NAMALWA (cell line): Measurements from ENCODE around the gene DCLK3.

ENCODE experiments used
- DNase-seq: peaks from one replicate; pipeline ENCODE4 v3.0.0-alpha.2; 2015; ENCODE audit warnings: low spot score

DCLK3 gene

DNA sequence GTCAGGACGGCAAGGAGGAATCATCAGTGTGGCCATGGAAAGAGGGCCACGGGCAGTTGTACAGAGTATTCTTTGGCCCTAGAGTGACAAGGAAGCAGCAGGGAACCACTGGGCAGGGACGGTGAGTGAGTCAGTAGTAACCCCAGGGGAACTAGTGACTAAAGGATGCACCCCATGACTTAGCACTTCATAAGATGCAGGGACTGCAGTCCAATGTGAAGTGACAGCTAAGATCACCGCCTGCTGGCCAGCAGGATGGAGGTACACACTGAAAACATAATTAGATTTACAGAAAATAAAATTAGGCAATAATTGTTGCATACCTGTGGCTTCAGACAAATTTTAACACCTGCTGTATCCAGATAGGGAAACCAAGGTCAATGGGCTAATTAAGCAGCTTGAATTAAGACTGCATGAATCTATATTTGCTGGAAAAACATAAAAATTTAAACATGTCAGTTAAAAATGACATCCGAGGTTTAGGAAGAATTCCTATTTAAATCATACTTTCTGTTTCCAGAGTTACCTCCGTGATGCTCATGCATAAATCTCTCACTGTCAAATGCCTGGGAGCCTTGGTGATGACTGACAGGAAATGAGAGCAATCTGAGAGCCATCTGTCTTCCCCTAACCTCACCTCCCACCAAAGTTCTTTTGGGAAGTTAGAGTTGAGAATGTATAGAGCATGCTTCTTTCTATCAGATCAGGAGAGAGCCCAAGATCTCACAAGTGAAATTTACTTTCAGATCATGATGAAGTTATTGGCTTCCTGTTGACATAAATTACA is 56.5 kb downstream of the DCLK3 start:
- peak; percentile 16 for DNase-seq

DNA sequence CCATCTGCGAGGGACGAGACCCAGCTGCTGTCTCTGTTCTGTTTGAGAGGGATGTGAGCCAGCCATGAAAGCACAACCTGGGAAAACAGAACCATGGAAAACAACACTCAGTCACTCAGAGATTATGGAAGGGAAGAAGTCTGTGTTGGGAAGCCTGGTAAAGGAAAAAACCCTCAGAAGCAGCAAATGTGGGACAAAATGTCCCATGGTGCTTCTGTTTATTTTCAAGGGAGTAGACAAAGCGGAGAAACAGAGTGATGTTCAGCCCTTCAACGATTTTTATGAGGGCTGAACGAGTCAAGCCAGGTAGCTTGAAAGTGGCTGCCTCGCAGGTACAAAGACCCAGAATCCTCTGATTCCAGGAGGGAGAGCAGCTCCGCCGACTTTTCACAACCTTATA is 59.3 kb downstream of the DCLK3 start:
- no peak for DNase-seq

DNA sequence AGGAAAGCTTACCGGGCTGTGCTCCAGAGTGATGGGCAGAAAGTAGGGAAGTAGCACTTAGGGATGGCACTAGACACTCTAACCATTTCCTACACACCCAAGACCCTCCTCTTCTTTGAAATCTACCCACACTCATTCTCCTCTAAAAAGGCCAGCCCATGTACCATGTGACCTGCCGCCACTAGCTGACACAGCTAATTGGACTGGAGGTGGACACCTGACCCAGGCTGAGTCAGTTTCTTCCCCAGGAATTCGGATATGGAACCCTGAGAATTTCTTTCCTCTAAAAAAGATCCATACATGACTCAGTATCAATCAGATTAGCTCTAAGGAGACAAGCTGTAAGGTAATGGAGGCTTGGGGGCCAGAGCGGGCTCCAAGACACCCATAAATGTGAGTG is 60.1 kb downstream of the DCLK3 start:
- DNase-seq = no peak

DNA sequence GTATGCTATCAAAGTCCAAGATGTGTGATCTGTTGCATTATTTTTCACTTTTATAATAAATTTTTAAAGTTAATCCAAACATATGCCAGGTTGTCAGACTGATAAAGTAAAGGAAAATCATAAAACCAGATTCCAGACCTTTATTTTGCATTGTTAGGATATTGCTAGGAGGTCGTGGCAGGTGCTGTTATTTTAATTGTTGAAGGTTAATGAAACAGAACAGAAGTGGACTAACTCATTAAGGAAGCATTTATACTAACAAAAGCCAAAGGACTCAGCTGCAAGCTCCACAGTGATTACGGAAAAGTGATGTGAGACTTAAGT is 63.1 kb downstream of the DCLK3 start:
- no peak for DNase-seq

DNA sequence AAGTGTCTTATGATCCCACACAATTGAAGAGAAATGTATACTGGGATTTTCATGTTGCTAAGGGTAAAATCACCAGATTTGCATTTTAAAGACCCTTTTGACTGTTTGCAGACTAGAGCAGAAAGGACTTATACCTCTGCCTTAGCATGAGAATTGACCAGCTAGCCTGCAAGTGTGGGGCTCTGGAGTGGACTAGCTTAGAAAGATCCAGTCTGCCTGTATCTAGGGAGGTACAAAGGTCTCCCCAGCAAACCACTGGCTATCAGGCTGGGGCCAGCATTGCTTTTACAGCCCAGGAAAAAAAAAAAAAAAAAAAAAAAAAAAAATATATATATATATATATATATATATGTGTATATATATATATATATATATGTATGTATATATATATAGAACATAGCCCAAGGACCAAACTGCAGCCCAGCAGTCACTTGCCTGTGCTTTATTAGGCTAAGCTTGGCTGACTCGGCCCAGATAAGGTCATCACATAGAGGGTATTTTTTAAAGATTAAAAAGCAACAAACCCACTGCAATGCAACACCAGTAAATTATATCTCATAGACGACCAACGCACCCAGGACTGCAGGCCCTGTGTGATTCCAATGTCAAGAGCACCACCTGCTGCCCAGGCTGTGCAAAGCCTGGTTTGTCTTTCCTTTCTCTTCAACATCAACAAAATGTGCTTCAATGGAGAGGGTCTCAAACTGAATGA is 63.7 kb downstream of the DCLK3 start:
- peak; percentile 79 for DNase-seq

DNA sequence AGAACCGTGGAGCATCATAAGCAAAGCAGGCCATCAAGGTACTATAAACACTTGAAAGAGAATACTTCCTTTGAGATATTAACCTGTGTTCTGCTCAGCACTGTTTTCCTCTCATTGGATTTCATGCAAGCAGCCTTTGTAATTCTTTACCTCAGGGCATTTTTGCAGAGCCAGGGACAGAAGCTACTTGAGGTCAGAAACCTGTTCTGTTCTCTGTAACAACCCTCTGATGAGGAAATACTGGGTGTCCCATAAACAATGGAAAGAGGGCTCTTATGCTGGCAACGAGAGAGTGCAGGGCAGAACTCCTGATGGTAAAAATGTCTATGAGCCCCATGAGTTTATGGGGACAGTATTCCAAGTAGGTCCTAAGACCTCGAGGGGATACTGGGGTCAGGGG is 66.0 kb downstream of the DCLK3 start:
- DNase-seq = no peak

DNA sequence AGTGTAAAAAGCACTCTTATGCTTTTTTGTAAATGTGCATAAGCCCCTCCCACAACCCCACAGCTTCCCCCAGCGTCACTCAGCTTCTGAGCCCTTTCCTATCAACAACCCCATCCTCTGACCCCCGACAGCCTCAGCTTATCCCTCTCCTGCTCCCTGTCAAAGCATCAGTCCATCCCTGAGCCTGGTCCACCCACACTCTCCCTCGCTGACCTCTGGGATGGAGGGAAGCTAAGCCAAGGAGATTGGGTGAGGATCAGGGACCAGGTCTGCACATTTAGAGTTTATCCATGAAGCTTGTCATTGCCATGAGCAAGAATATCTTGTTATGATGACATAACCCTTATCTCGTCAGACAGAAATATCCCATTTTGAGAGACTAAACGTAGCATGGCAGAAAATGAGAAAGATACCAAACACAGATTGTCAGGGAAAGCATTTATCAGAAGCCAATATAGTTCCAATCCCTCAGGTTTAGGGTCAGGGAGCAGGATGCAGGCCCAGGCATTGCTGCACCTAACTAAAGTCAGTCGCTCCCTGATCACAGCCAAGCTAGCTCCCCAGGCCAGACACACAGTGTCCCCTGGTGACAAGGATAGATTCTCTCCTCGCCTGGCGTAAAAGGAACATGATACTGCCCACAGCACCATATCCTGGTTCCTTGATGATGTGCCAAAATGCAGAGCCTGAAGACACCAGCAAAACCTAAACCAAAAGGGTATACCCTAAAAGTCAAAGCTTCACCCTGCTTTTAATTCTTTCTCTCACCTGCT is 66.9 kb downstream of the DCLK3 start:
- DNase-seq = no peak

DNA sequence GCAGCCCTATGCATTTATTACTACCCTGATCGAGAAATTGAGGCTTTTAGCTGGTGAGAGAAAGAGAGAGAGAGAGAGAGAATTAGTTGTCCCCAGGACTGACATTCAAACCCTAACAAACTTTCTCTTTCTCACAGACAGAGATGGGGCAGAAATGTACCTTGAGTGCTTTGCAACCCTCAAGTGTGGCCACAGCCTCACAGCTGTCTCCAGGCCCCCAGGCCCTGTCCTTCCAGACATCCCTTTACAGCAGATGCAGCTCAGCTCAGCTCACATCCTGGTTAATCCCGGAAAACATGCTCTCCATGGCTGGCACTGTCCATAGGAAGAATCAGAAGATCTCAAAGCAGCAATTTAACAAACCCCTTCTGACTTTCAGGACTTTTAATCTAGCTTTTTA is 67.6 kb downstream of the DCLK3 start:
- DNase-seq = no peak

DNA sequence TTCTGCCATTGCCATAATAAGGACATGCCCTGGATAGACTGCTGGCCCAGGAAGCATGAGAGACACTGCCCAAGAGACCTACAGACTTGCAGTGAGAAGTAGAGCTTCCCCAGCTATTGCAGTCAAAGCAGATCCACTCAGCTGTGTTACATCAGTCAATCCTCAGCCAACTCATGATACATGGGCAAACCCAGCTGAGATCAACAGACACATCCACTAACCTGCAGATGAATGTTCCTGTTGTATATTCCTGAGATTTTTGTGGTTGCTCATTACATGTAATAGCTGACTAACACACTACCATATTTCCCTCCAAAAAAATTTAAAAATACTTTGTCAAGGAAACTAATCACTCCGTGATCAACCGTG is 68.6 kb downstream of the DCLK3 start:
- no peak for DNase-seq

DNA sequence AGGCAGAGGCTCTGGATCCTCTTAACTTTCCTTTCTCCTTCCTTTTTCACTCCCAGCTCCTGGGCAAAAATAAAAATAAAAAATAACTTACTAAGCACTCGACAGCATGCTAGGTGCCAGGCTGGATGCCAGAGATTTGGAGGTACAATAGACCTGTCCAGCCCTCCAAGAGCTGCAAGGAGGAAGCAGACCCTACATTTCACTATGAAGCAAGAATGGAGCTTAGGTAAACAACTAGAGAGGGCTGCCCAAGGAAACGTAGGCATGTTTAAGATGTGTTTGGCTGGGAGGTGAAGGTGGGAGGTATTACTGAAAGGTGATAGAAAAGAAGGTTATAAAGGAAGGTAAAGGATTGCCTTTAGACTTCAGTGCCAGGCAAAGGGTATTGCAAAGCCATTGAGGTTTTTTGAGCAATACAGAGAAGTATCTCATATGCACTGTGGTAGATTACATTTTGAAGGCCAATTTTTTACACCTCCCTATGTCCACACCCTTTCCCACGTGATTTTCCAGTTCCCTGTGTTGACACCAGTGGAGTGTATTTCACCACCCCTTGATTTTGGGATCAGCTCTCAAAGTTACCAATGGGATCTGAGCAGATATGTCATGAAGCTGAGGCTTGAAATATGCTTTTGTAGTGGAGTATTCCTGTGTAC is 69.1 kb downstream of the DCLK3 start:
- DNase-seq = no peak

DNA sequence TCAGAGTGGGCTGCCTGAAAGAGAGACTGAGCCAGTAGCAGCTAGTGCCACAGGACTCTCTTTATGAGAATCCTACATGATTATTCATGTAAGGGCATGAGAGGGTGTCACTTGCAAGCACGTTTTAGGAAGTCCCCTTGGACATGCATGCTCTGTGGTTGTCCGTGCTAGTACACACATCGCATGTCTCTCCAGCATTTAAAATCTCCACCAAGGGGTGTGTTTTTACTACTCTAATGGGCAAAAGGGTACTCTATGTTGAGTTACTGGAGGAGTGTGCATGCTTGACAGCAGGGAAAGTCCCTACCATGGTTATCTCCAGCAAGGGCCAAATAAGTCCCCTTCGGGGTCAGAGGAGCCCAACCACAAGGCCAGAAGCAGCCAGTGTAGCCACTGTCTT is 70.7 kb downstream of the DCLK3 start:
- DNase-seq = no peak

DNA sequence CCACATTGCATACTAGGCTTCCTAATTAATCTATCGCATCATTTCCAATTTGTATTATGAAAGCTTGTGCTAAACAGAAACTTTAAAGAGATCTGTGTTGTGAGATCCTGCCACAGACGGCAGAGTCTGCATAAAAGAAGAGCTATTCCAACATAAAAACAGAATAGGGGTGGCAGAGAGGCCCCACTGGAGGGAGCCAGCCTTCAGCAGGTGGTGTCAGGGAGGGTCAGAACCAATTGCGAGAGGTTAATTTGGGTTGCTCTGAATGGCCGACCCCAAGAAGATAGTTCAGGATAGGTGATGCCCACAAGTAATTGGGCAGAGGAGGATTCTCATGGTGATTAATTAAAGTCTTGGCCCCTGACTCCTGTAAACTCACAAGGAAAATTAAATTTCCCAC is 74.8 kb downstream of the DCLK3 start:
- no peak for DNase-seq

DNA sequence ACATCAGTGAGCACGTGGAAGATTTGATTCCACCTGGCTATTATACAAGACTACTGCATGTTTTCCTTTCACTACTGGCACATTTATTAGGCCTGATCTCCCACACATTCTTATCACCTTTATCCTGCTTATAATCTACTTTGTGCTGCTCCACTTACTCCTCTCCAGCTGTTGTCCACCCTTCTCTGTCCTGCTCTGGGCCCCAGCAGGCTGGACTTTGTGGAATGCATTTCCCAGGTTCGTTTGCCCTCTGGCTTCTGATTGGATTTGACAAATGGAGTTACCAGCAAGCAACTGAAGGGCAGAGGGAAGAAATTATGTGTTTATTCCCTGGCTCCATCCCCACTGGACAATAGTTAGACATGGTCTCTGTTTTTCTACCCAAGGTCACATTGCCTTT is 75.5 kb downstream of the DCLK3 start:
- no peak for DNase-seq

DNA sequence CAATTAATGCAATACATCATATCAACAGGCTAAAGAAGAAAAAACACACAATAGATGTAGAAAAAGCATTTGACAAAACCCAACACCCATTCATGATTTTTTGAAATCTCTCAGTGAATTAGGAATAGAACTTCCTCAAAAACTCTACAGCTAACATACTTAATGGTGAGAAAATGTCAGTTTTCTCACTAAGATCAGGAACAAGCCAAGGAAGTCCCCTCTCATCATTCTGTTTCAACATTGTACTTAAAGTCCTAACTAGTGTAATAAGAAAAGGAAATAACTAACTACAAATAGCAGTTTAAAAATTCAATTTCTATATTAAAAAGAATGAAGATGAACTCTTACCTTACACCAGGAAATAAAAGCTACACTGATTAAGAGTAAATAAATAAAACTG is 77.8 kb downstream of the DCLK3 start:
- no peak for DNase-seq

DNA sequence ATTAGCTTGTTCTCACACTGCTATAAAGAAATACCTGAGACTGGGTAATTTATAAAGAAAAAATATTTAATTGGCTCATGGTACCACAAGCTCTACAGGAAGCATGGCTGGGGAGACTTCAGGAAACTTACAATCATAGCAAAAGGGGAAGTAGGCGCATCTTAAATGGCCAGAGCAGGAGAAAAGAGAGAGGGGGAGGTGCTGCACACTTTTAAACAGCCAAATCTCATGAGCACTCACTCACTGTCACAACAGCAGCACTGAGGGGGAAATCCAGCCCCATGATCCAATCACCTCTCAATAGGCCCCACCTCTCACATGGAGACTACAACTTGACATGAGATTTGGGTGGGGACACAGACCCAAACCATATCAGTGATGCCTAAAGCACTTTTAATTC is 82.5 kb downstream of the DCLK3 start:
- peak; percentile 10 for DNase-seq

DNA sequence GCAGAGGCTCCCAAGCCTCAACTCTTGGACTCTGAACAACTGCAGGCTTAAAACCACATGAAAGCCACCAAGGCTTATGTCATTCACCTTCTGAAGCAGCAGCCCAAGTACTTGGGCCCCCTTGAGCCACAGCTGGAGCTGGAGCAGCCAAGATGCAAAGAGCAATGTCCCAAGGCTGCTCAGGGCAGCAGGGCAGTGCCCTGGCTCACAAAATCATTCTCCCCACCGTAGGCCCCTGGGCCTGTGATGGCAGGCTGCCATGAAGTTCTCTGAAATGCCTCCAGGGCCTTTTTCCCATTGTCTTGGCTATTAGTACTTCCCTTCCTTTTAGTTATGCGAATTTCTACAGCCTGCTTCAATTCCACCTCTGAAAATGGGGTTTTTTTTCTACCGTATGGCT is 83.4 kb downstream of the DCLK3 start:
- DNase-seq = no peak

DNA sequence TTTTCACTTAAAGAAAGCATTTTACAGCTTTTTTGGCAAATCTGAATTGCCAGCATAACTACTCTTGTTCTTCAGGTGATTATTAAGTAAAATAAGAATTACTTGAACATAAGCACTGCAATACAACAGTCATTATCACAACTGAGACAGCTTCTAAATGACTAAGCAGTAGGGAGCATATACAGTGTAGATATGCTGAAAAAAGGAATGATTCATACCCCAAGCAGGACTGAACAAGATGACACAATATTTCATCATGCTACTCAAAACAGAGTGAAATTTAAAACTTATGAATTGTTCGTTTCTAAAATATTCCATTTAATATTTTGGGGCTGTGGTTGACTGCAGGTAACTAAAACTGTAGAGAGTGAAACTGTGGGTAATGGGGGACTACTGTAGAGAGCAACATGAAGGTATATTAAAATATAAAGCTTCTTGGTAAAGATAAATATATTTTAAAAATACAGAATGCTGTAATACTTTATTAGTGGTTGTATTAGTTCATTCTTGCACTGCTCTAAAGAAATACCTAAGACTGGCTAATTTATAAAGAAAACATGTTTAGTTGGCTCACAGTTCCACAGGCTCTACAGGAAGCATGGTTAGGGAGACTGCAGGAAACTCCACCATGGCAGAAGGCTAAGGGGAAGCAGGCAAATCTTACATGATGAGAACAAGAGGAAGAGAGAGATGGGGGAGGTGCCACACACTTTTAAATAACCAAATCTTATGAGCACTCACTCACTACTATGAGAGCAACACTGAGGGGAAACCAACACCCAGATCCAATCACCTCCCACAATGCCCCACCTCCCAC is 84.8 kb downstream of the DCLK3 start:
- DNase-seq = no peak

DNA sequence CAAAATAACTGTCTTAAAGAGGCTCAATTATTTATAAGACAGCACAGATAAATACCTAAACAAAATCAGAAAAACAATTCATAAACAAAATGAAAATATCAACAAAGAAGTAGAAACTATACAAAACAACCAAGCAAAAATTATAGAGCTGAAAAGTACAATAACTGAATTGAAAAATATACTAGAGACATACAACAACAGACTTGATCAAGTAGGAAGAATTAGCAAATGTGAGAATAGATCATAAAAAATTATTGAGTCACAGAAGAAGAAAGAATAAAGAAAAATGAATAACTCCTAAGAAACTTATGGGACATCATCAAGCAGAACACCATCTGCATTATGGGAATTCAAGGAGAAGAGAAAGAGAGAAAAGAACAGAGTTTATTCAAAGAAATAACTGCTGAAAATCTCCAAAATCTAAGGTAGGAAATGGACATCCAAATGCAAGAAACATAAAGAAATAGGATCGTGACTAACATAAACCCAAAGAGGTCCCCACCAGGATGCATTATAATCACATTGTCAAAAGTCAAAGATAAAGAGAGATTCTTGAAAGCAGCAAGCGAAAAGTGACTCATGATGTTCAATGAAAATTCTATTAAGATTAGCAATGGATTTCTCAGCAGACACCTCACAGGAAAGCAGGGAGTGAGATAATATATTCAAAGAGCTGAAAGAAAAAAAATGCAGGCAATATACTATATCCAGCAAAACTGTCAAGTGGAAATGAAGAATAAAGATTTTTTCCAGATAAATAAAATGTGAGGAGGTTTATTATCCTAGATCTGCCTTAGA is 85.9 kb downstream of the DCLK3 start:
- no peak for DNase-seq

DNA sequence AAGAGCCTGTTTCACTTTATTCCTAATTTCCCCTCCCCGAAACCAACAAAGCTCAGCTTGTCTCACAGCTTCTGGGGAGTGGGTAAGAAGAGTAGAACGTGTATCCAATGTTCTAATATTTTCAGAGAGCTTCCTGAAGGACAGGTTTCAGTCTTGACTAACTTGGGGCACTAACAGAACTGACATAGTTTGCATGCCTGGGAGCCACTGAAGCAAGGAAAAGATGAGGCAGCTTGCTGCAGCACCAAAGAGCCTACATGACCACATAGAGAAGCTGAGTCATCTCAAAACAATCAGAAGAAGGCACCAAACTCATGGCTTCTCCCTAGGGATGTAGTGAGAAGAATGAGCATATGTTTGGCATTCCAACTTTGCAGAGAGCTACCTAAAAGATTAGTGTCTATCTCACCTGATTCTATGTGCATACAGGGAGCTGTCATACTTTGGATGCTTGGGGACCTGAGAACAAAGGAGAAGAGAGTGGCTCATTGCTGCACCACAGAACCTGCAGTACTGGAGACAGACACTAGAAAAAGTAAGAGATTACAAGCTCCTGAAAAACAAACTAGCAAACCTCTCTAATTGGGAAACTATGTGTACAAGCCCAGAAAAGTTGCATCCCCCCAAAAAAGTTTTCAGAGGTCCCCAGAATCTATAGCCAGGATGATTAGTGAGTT is 86.9 kb downstream of the DCLK3 start:
- DNase-seq = no peak

DNA sequence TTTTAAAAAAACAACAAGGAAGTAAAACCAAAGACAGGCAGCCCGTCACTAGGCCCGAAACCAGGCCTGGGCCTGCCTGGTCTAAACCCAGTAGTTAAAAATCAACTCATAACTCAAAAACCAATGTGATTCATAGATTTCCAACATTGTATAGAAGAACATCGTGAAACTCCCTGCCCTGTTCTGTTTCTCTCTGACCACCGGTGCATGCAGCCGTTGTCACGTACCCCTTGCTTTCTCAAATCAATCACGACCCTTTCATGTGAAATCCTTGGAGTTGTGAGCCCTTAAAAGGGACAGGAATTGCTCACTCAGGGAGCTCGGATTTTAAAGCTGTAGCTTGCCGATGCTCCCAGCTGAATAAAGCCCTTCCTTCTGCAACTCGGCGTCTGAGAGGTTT is 89.5 kb downstream of the DCLK3 start:
- no peak for DNase-seq

DNA sequence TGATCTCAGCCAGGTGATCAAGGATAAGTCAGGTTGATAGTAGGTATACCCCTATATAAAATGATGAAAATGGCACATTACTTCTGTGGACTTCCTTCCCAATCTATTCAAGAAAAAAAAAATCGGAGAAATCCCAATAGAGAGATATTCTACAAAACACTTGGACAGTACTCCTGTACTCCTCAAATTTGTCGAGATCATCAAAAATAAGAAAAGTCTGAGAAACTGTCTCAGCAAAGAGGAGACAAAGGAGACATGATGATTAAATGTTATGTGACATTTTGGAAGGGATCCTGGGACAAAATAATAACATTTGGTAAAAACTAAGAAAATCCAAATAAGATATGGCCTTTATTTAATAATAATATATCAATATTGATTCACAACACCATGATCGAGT is 94.6 kb downstream of the DCLK3 start:
- no peak for DNase-seq
